ENCODE measurements around the gene SLC15A5.

GRCh38 chr12:16155938-16156337, 121.5 kb downstream of the SLC15A5 start:
- TF ChIP-seq POLR2A (IDR thresholded peaks at IDR 0.05) (no peak), POLR2AphosphoS5 (IDR thresholded peaks at IDR 0.05) (no peak)
- TF ChIP-seq, protein P1, sequence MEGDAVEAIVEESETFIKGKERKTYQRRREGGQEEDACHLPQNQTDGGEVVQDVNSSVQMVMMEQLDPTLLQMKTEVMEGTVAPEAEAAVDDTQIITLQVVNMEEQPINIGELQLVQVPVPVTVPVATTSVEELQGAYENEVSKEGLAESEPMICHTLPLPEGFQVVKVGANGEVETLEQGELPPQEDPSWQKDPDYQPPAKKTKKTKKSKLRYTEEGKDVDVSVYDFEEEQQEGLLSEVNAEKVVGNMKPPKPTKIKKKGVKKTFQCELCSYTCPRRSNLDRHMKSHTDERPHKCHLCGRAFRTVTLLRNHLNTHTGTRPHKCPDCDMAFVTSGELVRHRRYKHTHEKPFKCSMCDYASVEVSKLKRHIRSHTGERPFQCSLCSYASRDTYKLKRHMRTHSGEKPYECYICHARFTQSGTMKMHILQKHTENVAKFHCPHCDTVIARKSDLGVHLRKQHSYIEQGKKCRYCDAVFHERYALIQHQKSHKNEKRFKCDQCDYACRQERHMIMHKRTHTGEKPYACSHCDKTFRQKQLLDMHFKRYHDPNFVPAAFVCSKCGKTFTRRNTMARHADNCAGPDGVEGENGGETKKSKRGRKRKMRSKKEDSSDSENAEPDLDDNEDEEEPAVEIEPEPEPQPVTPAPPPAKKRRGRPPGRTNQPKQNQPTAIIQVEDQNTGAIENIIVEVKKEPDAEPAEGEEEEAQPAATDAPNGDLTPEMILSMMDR (IDR thresholded peaks at IDR 0.05): no peak
